Glutamatergic neuron (in vitro differentiated cells): ENCODE results near the gene GUCY2D. TPM values are rescaled to one million over a fixed set of nuclear protein-coding genes. Genes with fewer than 3 reads are reported as not detected.

Experiments
- DNase-seq: peaks from one replicate; pipeline ENCODE4 v3.0.0; 2022
- H3K27ac Mint-ChIP-seq: one replicate; pipeline ENCODE4 v1.8.0; 2020; ENCODE audit warnings: mild to moderate bottlenecking, mixed read lengths, inconsistent platforms; ENCODE audit not compliant: unreplicated experiment
- H3K27me3 Mint-ChIP-seq: one replicate; pipeline ENCODE4 v1.8.0; 2020; ENCODE audit warnings: mild to moderate bottlenecking, moderate library complexity, mixed read lengths, inconsistent platforms; ENCODE audit not compliant: unreplicated experiment
- H3K36me3 Mint-ChIP-seq: one replicate; pipeline ENCODE4 v1.8.0; 2020; ENCODE audit warnings: mild to moderate bottlenecking, mixed read lengths, inconsistent platforms; ENCODE audit not compliant: unreplicated experiment
- H3K4me1 Mint-ChIP-seq: one replicate; pipeline ENCODE4 v1.8.0; 2020; ENCODE audit warnings: mild to moderate bottlenecking, low read depth, mixed read lengths, inconsistent platforms; ENCODE audit not compliant: unreplicated experiment
- H3K4me3 Mint-ChIP-seq: one replicate; pipeline ENCODE4 v1.8.0; 2020; ENCODE audit warnings: mild to moderate bottlenecking, mixed read lengths, inconsistent platforms; ENCODE audit not compliant: unreplicated experiment
- H3K9me3 Mint-ChIP-seq: one replicate; pipeline ENCODE4 v1.8.0; 2020; ENCODE audit warnings: mild to moderate bottlenecking, moderate library complexity, mixed read lengths, inconsistent platforms; ENCODE audit not compliant: unreplicated experiment
- total RNA-seq: library from RNA; stranded (reverse); fragmentation: NEBNext Ultra II Directional; extraction: Animal tissue kit (Norgen Biotek cat#: 25700); gene quantifications from one replicate; pipeline ENCODE4 v1.2.1, GENCODE V29; 2021; ENCODE audit not compliant: unreplicated experiment
- TF ChIP-seq, protein P1 (sequence below): fragments of 200-600 bp; sonication (generic); IDR thresholded peaks from one replicate; pipeline ENCODE4 v1.5.0; 2021; ENCODE audit not compliant: partially characterized antibody, unreplicated experiment

GUCY2D gene
- total RNA-seq, 1 donor from 2014 or later = not detected

- peaks cover 1% of the 10 kb centered on the region for H3K27me3 Mint-ChIP-seq
- no peak overlapping the region for H3K4me3 Mint-ChIP-seq
- H3K9me3 Mint-ChIP-seq = peaks cover 5% of the 10 kb centered on the region
- no peaks in the 10 kb centered on the region for H3K4me1 Mint-ChIP-seq
- TF ChIP-seq, protein P1, sequence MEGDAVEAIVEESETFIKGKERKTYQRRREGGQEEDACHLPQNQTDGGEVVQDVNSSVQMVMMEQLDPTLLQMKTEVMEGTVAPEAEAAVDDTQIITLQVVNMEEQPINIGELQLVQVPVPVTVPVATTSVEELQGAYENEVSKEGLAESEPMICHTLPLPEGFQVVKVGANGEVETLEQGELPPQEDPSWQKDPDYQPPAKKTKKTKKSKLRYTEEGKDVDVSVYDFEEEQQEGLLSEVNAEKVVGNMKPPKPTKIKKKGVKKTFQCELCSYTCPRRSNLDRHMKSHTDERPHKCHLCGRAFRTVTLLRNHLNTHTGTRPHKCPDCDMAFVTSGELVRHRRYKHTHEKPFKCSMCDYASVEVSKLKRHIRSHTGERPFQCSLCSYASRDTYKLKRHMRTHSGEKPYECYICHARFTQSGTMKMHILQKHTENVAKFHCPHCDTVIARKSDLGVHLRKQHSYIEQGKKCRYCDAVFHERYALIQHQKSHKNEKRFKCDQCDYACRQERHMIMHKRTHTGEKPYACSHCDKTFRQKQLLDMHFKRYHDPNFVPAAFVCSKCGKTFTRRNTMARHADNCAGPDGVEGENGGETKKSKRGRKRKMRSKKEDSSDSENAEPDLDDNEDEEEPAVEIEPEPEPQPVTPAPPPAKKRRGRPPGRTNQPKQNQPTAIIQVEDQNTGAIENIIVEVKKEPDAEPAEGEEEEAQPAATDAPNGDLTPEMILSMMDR = no peak
- DNase-seq = no peak
- no peak overlapping the region for H3K27ac Mint-ChIP-seq
- no peaks in the 10 kb centered on the region for H3K36me3 Mint-ChIP-seq
Measured at GRCh38 chr17:8055851-8056231, 53.4 kb downstream of the GUCY2D start.

DNA sequence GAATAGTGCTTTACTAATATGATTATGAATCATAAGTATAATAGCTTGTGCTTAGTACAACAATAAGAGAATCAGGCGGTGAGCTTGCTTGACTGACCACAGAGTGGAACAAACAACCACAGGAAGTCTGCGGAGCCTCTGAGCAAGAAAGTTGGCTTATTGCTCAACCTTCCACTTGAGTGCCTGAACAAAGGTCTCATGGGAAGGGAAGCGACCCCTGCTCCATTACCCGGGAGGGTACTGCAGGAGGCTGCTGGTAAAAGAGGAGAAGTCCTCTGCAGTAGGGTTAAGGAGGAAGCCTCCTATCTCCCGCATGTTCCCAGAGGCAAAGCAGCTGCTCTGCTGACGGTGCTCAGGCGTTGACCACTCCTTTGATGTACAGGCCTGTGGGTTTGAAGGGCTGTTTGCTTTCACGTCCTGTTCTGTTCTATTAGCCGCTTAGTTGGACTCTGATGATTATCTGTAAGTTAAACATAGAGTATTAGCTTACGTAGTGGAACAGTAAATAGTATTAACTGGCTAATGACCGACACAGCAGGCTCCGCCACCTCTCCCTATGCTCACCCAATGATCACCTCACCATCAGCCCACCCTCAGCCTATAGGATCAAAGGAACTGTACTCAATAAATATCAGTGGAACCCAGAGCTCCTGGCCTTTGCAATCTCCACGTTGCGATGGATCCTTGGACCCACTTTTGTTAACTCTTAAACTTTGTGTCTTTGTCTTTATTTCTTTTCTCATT is 54.0 kb downstream of the GUCY2D start:
- H3K9me3 Mint-ChIP-seq = peaks cover 5% of the 10 kb centered on the region
- H3K4me3 Mint-ChIP-seq = no peak overlapping the region
- H3K27ac Mint-ChIP-seq = no peak overlapping the region
- no peaks in the 10 kb centered on the region for H3K36me3 Mint-ChIP-seq
- no peaks in the 10 kb centered on the region for H3K4me1 Mint-ChIP-seq
- no peak for DNase-seq
- H3K27me3 Mint-ChIP-seq = peaks cover 1% of the 10 kb centered on the region
- TF ChIP-seq, protein P1 = no peak

DNA sequence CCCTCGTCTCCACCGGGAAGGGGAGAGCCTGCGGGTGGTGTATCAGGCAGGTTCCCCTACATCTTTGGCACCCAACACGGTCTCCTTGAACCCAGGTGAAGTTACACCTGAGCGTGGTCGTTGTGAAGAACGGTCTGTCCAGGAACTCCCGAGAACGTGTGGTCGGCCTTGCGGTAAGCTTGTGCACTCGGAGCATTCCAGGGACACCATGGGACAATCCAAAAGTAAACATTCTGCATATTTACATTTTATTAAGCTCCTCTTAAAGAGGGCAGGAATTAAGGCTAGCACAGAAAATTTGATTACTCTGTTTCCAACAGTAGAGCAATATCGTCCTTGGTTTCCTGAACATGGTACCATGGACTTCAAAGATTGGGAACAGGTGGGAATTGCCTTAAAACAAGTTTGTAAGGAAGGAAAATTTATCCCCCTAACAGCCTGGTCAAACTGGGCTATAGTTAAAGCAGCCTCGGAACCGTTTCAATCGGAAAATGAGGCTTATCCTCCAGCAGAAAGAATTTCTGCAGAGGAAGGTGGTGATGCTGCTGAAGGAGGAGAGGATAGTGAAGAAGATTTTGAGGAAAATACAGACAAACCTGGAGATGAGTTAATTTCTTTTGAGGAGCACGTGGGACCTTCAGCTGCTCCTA is 54.7 kb downstream of the GUCY2D start:
- H3K36me3 Mint-ChIP-seq = no peaks in the 10 kb centered on the region

DNA sequence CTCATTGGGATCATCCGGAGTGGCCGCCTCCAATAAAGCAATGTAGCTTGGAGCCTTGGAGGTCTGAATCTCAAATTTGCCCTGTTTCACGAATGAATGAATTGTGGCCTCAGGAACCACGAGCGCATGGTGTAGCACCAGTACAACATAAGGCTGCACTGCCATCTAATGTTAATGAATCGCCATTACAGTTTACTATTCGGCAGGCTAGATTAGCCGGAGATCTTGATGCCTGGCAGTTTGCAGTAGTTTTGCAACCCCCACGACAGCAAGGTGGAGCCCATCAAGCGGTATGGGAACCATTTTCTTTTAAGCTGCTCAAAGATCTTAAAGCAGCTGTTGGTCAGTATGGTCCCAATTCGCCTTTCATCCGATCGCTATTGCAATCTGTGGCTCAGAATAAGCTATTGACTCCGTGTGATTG is 55.3 kb downstream of the GUCY2D start:
- H3K9me3 Mint-ChIP-seq = peaks cover 2% of the 10 kb centered on the region

More for the DNA sequence above, 54.7 kb downstream of the GUCY2D start:
- TF ChIP-seq, protein P1 = no peak
- Mint-ChIP-seq H3K27me3 (peaks cover 7% of the 10 kb centered on the region), H3K27ac (no peak overlapping the region), H3K9me3 (peaks cover 2% of the 10 kb centered on the region), H3K4me1 (no peaks in the 10 kb centered on the region), H3K4me3 (no peak overlapping the region)
- DNase-seq = no peak

More for the DNA sequence above, 55.3 kb downstream of the GUCY2D start:
- H3K27me3 Mint-ChIP-seq = peaks cover 9% of the 10 kb centered on the region
- H3K27ac Mint-ChIP-seq = no peak overlapping the region
- TF ChIP-seq, protein P1 = peak; percentile 70
- no peak for DNase-seq
- no peak overlapping the region for H3K4me3 Mint-ChIP-seq
- no peaks in the 10 kb centered on the region for H3K36me3 Mint-ChIP-seq
- no peaks in the 10 kb centered on the region for H3K4me1 Mint-ChIP-seq
